SU-DHL-6 (cell line): ENCODE measurements around the gene PCDH17.

Source experiments
- CTCF ChIP-seq: fragments of 200-600 bp; sonication (generic); IDR thresholded peaks from one replicate; pipeline ENCODE4 v1.5.1; 2017; ENCODE audit warnings: antibody characterized with exemption, mild to moderate bottlenecking, low read length, moderate library complexity; ENCODE audit not compliant: insufficient read depth, poor library complexity, severe bottlenecking
- EZH2phosphoT487 ChIP-seq: fragments of 200-600 bp; sonication (generic), shearing (Covaris generic); conservative IDR thresholded peaks from 2 replicates; pipeline ENCODE4 v1.6.1; 2018; ENCODE audit warnings: mild to moderate bottlenecking, antibody characterized with exemption, low read length, moderate library complexity, mixed read lengths

- TF ChIP-seq CTCF (no peak), EZH2phosphoT487 (no peak)
These were observed 12.6 kb downstream of the PCDH17 start for GRCh38 chr13:57644106-57644505.
